Omental fat pad (tissue), 4 donors: Measurements from ENCODE around the gene ERCC6L2. TPM values are rescaled to one million over a fixed set of nuclear protein-coding genes. Genes with fewer than 3 reads are reported as not detected.

Experiments
- ATAC-seq: fragments of 150-250 bp; one replicate; pipeline ENCODE4 v1.9.1; 2016; ENCODE audit warnings: mild to moderate bottlenecking, moderate library complexity; ENCODE audit not compliant: low FRiP score
- DNase-seq: peaks from one replicate; pipeline ENCODE4 v3.0.0-alpha.2; 2019; ENCODE audit warnings: low spot score
- CTCF ChIP-seq, 3 donors: fragments of 450-650 bp; IDR thresholded peaks; one replicate each; pipeline ENCODE4 v1.5.1; 2016 to 2017; ENCODE audit warnings: antibody characterized with exemption in 3 of 3, mild to moderate bottlenecking in 3 of 3, moderate library complexity in 2 of 3
- small RNA-seq: library from RNA; depleted of rRNA; stranded (forward); fragments of <200 nt; gene quantifications from one replicate; pipeline ENCODE3, GENCODE V24; 2016
- total RNA-seq, 4 donors: library from RNA; depleted of rRNA; stranded (reverse); fragments of >200 nt; gene quantifications; one replicate each; pipeline ENCODE4 v1.1.0, GENCODE V29; 2016

Gene ERCC6L2
- total RNA-seq, 4 donors from 2014 or later, result 48.9 to 84.6 (median 58.1) TPM

DNA sequence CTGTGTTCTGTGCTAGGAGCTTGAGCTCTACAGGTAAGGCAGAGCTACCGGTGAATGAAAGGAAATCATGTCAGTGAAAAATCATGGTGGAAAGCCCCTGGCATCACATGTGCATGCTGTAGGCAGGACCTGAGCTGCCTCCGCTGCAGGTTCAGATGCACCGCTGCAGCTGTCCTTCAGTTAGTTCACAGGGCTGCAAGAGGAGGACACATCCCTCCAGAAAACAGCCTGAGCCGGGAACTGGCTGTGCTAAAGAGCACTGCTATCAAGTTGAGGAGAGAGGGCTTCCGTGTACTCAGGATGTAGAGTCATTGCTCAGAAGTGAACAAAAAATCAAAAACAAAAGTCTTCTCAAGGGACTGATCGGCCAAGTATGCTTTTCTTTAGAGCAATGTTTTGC is 138.6 kb downstream of the ERCC6L2 start:
- DNase-seq (no peak), ATAC-seq (no peak)
- TF ChIP-seq CTCF (IDR thresholded peaks at IDR 0.05), result no peak

GRCh38 chr9:96015876-96016686 is 140.6 kb downstream of the ERCC6L2 start:
- TF ChIP-seq CTCF (IDR thresholded peaks at IDR 0.05), result no peak

More at GRCh38 chr9:96015876-96016686, 140.6 kb downstream of the ERCC6L2 start:
- ATAC-seq (no peak), DNase-seq (no peak)

Small RNAs within 50 kb of the gene (small RNA-seq; reads per million reads assigned to genes)
- not detected for gene RNA5SP289
- not detected for gene RNU2-46P
